T-helper 2 cell treated with Interferon-gamma antibody and Interleukin-4, amounts not matched to agents 5 μg/mL and 100 μg/mL, for 36 hours (primary cell): ENCODE data around the gene GPR135.

ENCODE experiments used
- DNase-seq: peaks from one replicate; pipeline ENCODE4 v3.0.0; 2021; ENCODE audit warnings: low spot score
- H3K27ac Mint-ChIP-seq: one replicate; pipeline ENCODE4 v1.8.0; 2021; ENCODE audit warnings: mild to moderate bottlenecking, mixed read lengths
- H3K27me3 Mint-ChIP-seq: one replicate; pipeline ENCODE4 v1.8.0; 2021; ENCODE audit warnings: low read depth, mixed read lengths
- H3K36me3 Mint-ChIP-seq: one replicate; pipeline ENCODE4 v1.8.0; 2021; ENCODE audit warnings: low read depth, mixed read lengths
- H3K4me1 Mint-ChIP-seq: one replicate; pipeline ENCODE4 v1.8.0; 2021; ENCODE audit warnings: low read depth, mixed read lengths
- H3K4me3 Mint-ChIP-seq: one replicate; pipeline ENCODE4 v1.8.0; 2022; ENCODE audit warnings: mild to moderate bottlenecking, moderate library complexity, mixed read lengths
- H3K9me3 Mint-ChIP-seq: one replicate; pipeline ENCODE4 v1.8.0; 2021; ENCODE audit warnings: mixed read lengths

Gene GPR135

GRCh38 chr14:59465316-59466135 is at the start of gene GPR135:
Gene GPR135, minus strand, starts transcription at chr14:59465380. Its CDS starts 154 bp downstream, at chr14:59465226.
- H3K27ac Mint-ChIP-seq: peak within 1 kb of the TSS; percentile 60
- no peak for DNase-seq
- peak within 1 kb of the TSS; percentile 85 for H3K4me3 Mint-ChIP-seq
- H3K27me3 Mint-ChIP-seq: peaks cover 8% of the 10 kb centered on the region
- H3K9me3 Mint-ChIP-seq: no peaks in the 10 kb centered on the region
- H3K4me1 Mint-ChIP-seq: peaks cover 6% of the 10 kb centered on the region
- H3K36me3 Mint-ChIP-seq: peaks cover 2% of the 10 kb centered on the region

GRCh38 chr14:59511916-59512575 is 46.9 kb upstream of the GPR135 start:
- peaks cover 15% of the 10 kb centered on the region for H3K27me3 Mint-ChIP-seq
- DNase-seq: no peak
- H3K36me3 Mint-ChIP-seq: no peaks in the 10 kb centered on the region
- H3K4me1 Mint-ChIP-seq: no peaks in the 10 kb centered on the region
- H3K4me3 Mint-ChIP-seq: no peak overlapping the region
- H3K9me3 Mint-ChIP-seq: no peaks in the 10 kb centered on the region
- no peak overlapping the region for H3K27ac Mint-ChIP-seq

DNA sequence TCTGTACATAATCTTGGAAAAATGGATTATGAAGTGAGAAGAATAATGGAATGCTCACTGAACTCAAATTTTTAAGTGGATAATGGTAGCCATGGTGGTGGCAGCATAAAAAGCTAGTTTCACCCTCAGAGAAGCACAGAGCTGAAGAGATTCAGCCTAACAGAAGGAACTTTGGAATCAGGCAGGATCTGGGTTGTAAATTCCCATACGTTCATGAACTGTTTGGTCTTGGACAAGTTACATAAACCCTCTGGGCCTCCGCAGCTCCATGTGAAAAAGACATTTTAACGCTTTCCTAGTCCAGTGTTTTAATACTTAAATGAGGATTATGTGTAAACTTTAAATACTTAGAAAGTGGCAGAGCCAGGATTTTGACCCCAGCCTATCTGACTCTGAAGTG is 45.8 kb upstream of the GPR135 start:
- no peak for DNase-seq
- Mint-ChIP-seq H3K27ac (no peak overlapping the region), H3K4me1 (no peaks in the 10 kb centered on the region), H3K36me3 (no peaks in the 10 kb centered on the region), H3K9me3 (no peaks in the 10 kb centered on the region), H3K4me3 (no peak overlapping the region), H3K27me3 (peaks cover 15% of the 10 kb centered on the region)

DNA sequence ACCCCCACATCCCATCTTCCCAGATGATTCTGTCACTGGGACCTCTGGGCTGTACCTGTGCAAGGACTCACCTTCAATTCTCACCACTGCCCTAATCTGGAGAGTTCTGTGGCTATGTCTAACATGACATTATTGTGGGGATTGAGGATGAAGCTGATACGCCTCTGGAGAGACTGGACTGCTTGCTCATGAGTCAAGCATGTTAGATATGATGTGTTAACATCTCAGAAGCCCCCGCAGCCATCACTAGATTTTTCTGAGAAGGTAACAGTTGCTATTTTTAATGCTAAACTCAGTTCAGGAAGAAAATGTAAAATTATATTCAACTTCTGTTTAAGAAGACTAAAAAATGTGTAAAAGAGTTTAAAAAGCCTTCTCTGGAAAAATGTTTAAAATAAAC is 44.8 kb upstream of the GPR135 start:
- Mint-ChIP-seq H3K9me3 (no peaks in the 10 kb centered on the region), H3K4me3 (no peak overlapping the region), H3K36me3 (no peaks in the 10 kb centered on the region), H3K27ac (no peak overlapping the region), H3K27me3 (peaks cover 15% of the 10 kb centered on the region), H3K4me1 (no peaks in the 10 kb centered on the region)
- DNase-seq: no peak

DNA sequence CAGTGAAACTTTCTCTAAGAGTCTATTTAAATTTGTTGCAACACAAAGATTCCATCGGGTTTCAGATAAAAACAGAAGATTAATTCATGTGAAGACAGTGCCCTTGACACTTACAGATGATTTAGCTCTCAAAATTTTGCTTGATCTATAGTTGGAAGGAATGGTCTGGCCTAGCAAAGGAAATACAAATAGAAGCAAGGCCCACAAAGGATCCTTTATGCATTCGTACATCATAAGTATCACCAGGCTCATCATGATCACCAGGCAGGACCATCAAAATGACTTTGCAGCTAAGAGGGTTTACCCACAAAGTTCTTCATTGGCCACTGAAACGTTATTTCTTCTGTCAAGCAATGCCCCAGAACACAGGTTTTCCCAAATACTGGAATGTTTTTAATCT is 43.9 kb upstream of the GPR135 start:
- Mint-ChIP-seq H3K27me3 (peaks cover 13% of the 10 kb centered on the region), H3K4me1 (peaks cover 2% of the 10 kb centered on the region), H3K9me3 (no peaks in the 10 kb centered on the region), H3K27ac (no peak overlapping the region), H3K4me3 (no peak overlapping the region), H3K36me3 (peaks cover 4% of the 10 kb centered on the region)
- DNase-seq: no peak

DNA sequence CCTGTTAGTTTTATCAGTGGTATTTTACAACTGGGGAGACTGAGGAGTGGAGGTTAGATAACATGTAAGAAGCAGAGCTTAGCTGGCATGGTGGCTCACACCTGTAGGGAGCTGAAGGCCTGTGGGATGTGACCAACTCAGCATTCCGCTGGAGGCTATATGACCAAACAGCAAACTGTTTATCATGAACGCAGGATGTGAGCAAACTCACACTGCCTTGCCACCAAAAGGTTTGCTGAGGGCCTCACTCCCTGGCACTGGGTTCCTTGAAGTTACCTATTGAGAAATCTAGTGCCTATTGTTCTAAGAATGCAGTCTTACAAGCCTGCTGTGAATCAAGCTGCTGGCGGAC is 42.5 kb upstream of the GPR135 start:
- Mint-ChIP-seq H3K36me3 (peaks cover 5% of the 10 kb centered on the region), H3K9me3 (no peaks in the 10 kb centered on the region), H3K4me3 (no peak overlapping the region), H3K4me1 (peaks cover 2% of the 10 kb centered on the region), H3K27ac (no peak overlapping the region), H3K27me3 (peaks cover 13% of the 10 kb centered on the region)
- no peak for DNase-seq

- no peaks in the 10 kb centered on the region for H3K9me3 Mint-ChIP-seq
- peaks cover 13% of the 10 kb centered on the region for H3K27me3 Mint-ChIP-seq
- DNase-seq: peak; percentile 25
- peaks cover 5% of the 10 kb centered on the region for H3K36me3 Mint-ChIP-seq
- no peak overlapping the region for H3K27ac Mint-ChIP-seq
- H3K4me3 Mint-ChIP-seq: no peak overlapping the region
- peaks cover 2% of the 10 kb centered on the region for H3K4me1 Mint-ChIP-seq
These were observed 42.0 kb upstream of the GPR135 start for GRCh38 chr14:59507063-59507751.

- H3K27me3 Mint-ChIP-seq: no peaks in the 10 kb centered on the region
- peaks cover 12% of the 10 kb centered on the region for H3K36me3 Mint-ChIP-seq
- no peak overlapping the region for H3K27ac Mint-ChIP-seq
- no peak overlapping the region for H3K4me3 Mint-ChIP-seq
- DNase-seq: no peak
- peaks cover 2% of the 10 kb centered on the region for H3K4me1 Mint-ChIP-seq
- H3K9me3 Mint-ChIP-seq: no peaks in the 10 kb centered on the region
These were observed 38.1 kb upstream of the GPR135 start for GRCh38 chr14:59503256-59503655.

DNA sequence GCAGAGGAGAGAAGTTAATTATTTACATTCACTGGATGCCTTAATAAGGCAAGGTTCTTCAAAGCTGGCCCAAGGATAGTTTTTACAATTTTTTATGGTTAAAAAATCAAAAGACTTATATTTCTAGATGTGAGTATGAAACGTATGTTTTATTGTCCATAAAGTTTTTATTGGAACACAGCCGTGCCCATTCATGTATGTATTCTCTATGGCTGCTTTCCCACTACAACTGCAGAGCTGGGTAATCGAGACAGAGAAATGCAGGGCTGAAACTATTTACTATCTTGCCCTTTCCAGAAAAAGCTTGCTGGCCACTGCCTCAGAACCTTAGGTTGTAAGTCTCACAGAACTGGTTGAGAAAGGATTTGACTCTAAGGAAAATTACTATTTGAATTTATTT is 35.6 kb upstream of the GPR135 start:
- Mint-ChIP-seq H3K27ac (no peak overlapping the region), H3K4me3 (no peak overlapping the region), H3K36me3 (peaks cover 22% of the 10 kb centered on the region), H3K4me1 (peaks cover 2% of the 10 kb centered on the region), H3K27me3 (no peaks in the 10 kb centered on the region), H3K9me3 (no peaks in the 10 kb centered on the region)
- no peak for DNase-seq

DNA sequence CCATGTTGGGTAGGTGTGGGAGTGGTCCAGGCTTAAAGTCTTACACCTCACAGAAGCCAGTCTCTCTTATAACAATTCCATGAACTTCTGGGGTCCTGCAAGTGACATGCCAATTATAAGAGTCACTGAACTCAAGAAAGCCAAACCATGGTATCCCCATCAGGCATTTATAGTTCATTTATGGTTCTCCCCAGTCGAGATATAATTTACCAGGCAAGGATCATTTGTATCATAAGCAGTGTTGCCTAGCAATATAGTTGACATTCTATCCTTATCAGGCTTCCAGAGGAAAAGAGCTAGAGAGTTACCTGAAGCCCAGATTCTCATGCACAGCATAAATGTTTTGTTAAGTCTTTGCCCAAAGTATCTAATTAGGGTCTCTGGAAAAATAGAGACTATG is 27.2 kb upstream of the GPR135 start:
- no peak overlapping the region for H3K27ac Mint-ChIP-seq
- DNase-seq: no peak
- no peaks in the 10 kb centered on the region for H3K9me3 Mint-ChIP-seq
- H3K4me1 Mint-ChIP-seq: peaks cover 17% of the 10 kb centered on the region
- peaks cover 54% of the 10 kb centered on the region for H3K36me3 Mint-ChIP-seq
- no peaks in the 10 kb centered on the region for H3K27me3 Mint-ChIP-seq
- H3K4me3 Mint-ChIP-seq: no peak overlapping the region

DNA sequence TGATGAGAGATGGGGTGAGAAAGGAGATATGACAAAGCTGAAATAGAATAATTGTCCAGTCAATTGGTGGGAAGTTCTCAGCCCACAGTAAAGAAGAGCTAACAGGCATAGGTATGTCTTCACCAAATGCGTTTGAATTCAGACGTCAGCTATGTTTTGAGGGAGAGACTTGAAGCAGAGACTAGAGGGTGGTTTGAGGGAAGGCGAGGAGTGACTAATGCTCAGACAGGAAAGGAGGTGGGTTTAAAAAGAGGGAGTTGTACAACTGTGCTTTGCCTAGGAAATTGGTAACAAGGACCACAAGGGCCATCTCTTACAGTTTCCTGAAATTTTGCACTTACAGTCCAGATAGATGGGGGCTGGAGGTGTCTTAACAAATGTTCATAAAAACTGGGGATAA is 25.6 kb upstream of the GPR135 start:
- H3K4me1 Mint-ChIP-seq: peaks cover 23% of the 10 kb centered on the region
- no peak for DNase-seq
- H3K36me3 Mint-ChIP-seq: peaks cover 48% of the 10 kb centered on the region
- H3K9me3 Mint-ChIP-seq: no peaks in the 10 kb centered on the region
- H3K27me3 Mint-ChIP-seq: no peaks in the 10 kb centered on the region
- no peak overlapping the region for H3K4me3 Mint-ChIP-seq
- no peak overlapping the region for H3K27ac Mint-ChIP-seq

- Mint-ChIP-seq H3K27me3 (no peaks in the 10 kb centered on the region), H3K4me1 (peaks cover 51% of the 10 kb centered on the region), H3K27ac (peak overlapping the region; percentile 89), H3K4me3 (peak overlapping the region; percentile 95), H3K9me3 (no peaks in the 10 kb centered on the region), H3K36me3 (peaks cover 19% of the 10 kb centered on the region)
- DNase-seq: no peak
These were observed 19.5 kb upstream of the GPR135 start for GRCh38 chr14:59484639-59485175.

GRCh38 chr14:59483819-59484638 is 18.8 kb upstream of the GPR135 start, which contains the start of the genes JKAMP and L3HYPDH:
Gene JKAMP, plus strand, starts transcription at chr14:59484517. Its CDS starts 73 bp downstream, at chr14:59484590.
Gene L3HYPDH, minus strand, starts transcription at chr14:59484408. Its CDS starts 92 bp downstream, at chr14:59484316.
- Mint-ChIP-seq H3K27me3 (no peaks in the 10 kb centered on the region), H3K27ac (peak within 1 kb of the TSS; percentile 89), H3K4me3 (peak within 1 kb of the TSS; percentile 95), H3K36me3 (peaks cover 12% of the 10 kb centered on the region), H3K4me1 (peaks cover 46% of the 10 kb centered on the region), H3K9me3 (no peaks in the 10 kb centered on the region)
- peak; percentile 96 for DNase-seq
